Kidney epithelial cell (primary cell): ENCODE data around the gene CYP4B1. TPM values are rescaled to one million over a fixed set of nuclear protein-coding genes. Genes with fewer than 3 reads are reported as not detected.
"Not testable (repeated sequence)": the region's sequence is repeated elsewhere in the genome, so short reads cannot be mapped to it uniquely, and the experiment has no call there.

ENCODE experiments used
- DNase-seq: peaks from one replicate; pipeline ENCODE4 v3.0.0-alpha.2; 2010; ENCODE audit warnings: low read depth
- H3K27me3 ChIP-seq: 2 replicates; pipeline ENCODE4 v1.6.0; 2011; ENCODE audit warnings: low read length; ENCODE audit not compliant: control insufficient read depth, insufficient read depth
- H3K36me3 ChIP-seq: 2 replicates; pipeline ENCODE4 v1.5.1; 2011; ENCODE audit warnings: low read length; ENCODE audit not compliant: control insufficient read depth, insufficient read depth
- H3K4me3 ChIP-seq: 2 replicates; pipeline ENCODE4 v1.5.1; 2011; ENCODE audit warnings: low read depth, mild to moderate bottlenecking, control low read depth, low read length
- total RNA-seq: library from RNA; depleted of rRNA; stranded (reverse); fragments of >200 nt; gene quantifications from 2 replicates; pipeline ENCODE4 v1.2.3, GENCODE V29; 2015
- TF ChIP-seq, protein P1 (sequence below): IDR thresholded peaks from 2 replicates; pipeline ENCODE4 v1.5.1; 2011; ENCODE audit warnings: mild to moderate bottlenecking, moderate library complexity, low read length, control low read depth, inconsistent platforms; ENCODE audit not compliant: insufficient read depth, poor library complexity, severe bottlenecking

CYP4B1 gene
- total RNA-seq = not detected in 2 replicates

DNA sequence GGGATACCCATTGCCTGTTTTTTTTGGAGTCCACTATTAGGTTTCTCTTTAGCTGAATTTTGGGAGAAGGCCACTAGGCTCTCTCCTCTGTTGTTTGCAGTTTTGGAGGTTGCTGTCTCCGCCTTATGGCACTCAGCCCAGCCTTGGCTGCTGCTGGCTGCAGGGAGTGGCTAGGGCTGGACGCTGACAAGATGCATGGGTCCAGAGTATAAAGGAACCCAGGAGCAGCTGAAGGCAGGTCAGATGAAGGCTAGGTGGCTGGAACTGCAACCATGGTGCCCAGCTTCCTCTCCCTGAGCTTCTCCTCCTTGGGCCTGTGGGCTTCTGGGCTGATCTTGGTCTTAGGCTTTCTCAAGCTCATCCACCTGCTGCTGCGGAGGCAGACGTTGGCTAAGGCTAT lies at the start of gene CYP4B1:
CYP4B1 (plus strand) TSS at position 237 of the 400 bp plus-strand sequence; CDS start at position 273, 36 bp downstream.
- TF ChIP-seq, protein P1, sequence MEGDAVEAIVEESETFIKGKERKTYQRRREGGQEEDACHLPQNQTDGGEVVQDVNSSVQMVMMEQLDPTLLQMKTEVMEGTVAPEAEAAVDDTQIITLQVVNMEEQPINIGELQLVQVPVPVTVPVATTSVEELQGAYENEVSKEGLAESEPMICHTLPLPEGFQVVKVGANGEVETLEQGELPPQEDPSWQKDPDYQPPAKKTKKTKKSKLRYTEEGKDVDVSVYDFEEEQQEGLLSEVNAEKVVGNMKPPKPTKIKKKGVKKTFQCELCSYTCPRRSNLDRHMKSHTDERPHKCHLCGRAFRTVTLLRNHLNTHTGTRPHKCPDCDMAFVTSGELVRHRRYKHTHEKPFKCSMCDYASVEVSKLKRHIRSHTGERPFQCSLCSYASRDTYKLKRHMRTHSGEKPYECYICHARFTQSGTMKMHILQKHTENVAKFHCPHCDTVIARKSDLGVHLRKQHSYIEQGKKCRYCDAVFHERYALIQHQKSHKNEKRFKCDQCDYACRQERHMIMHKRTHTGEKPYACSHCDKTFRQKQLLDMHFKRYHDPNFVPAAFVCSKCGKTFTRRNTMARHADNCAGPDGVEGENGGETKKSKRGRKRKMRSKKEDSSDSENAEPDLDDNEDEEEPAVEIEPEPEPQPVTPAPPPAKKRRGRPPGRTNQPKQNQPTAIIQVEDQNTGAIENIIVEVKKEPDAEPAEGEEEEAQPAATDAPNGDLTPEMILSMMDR = no peak
- Histone ChIP-seq H3K27me3 (no peaks in the 10 kb centered on the region), H3K36me3 (no peaks in the 10 kb centered on the region), H3K4me3 (no peak within 1 kb of the TSS)
- DNase-seq = no peak

DNA sequence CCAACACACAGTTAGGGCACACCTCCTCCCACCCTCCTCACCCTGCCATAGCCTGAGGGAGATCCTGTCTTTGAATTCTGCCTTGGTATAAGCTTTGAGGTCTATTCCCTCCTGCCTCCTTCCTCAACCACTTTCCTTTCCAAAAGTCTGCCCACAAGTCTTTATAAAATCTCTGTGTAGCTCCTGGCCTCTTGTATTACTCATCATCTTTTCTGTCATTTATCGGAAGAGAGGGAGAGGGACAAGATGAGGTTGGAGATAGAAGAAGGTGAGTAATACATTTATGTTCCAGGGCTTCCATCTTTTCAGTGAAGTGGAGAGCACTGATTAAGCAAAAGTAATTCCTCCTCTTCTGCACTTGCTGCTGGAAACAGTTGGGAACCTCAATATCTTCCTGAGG lies 49.4 kb upstream of the CYP4B1 start:
- no peak overlapping the region for H3K4me3 ChIP-seq
- TF ChIP-seq, protein P1 = no peak
- no peaks in the 10 kb centered on the region for H3K36me3 ChIP-seq
- peaks cover 2% of the 10 kb centered on the region for H3K27me3 ChIP-seq
- DNase-seq = no peak

DNA sequence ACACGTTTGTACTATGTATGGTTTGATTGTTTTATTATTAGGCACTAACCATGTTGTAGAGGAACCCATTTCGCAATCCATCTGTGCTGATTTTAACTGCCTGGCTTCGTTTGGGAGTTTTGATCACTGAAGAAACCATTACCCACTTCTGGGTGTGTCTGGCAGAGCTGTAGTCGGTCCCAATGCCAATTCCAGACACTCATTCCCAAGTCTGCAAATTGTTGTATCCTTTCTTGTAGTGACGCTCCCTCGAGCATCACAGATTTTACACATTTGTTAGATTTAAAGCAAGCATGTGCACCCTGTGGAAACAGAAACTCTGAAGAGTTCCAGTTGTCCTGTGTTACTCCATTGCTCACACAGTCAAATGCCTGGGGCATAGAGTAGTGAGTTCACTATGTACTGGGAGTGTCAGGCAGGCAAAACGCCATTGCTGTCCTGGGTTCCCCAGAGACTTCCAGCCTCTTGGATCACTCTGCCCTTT lies 48.9 kb upstream of the CYP4B1 start:
- H3K4me3 ChIP-seq = no peak overlapping the region
- peaks cover 2% of the 10 kb centered on the region for H3K27me3 ChIP-seq
- TF ChIP-seq, protein P1 = no peak
- no peak for DNase-seq
- no peaks in the 10 kb centered on the region for H3K36me3 ChIP-seq

DNA sequence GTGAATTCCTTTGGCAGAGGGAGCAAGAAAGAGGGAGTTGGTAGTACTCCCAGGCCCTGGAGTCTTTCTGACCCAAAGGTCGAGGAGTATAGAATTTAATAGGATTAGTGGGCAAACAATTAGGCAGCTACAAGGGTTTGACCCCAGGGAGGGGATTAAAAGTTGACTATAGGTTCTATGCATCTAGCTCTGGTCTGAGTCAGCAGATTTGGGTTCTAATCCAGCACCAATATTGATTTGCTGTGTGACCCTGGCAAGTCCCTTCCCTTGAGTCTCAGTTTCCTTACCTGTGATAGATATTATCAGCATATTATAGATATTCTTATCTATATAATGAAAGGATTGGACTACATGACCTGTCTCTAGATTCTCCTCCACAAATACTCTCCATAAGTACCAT lies 44.9 kb upstream of the CYP4B1 start:
- H3K4me3 ChIP-seq = no peak overlapping the region
- no peak for DNase-seq
- no peaks in the 10 kb centered on the region for H3K27me3 ChIP-seq
- TF ChIP-seq, protein P1 = no peak
- H3K36me3 ChIP-seq = no peaks in the 10 kb centered on the region

DNA sequence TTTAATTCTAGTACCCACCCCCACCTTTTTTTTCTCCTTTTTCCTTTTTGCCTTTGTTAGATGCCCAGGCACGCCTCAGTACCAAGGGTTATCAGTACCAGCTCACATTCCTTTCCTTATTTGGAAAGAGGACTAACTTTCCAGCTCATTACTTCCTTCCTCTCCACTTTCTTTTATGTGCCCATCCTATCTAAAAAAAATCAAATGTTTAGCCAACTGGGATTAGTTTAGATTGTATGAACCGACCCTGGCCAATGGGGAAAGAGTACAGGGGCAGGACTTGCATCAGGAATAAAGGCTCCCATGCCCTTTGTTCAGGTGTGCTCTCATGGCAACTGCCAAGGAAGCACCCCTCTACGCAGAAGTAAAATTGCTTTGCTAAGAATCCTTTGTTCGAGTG lies 44.1 kb upstream of the CYP4B1 start:
- not testable (repeated sequence) for DNase-seq

DNA sequence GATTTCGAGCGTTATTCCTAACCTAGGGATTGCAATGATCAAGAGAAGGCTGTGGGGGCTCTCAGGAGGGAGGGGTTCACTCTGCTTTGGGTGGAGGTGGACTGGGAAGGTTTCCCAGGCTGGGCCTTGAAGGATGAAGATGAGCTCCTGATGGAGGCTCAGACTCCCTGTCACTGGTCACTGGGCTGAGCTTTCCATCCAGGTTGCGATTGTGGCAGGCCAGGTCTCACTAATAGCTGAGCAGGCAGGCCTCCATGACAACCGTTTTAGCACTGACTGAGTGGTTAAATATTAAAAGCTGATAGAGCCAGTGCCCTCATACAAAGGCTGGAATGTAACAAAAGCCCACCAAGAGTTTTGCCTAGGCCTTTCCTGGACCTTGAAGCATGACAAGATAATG lies 43.7 kb upstream of the CYP4B1 start:
- DNase-seq = no peak
- H3K36me3 ChIP-seq = no peaks in the 10 kb centered on the region
- no peaks in the 10 kb centered on the region for H3K27me3 ChIP-seq
- TF ChIP-seq, protein P1 = no peak
- H3K4me3 ChIP-seq = no peak overlapping the region

More for the DNA sequence above, 44.1 kb upstream of the CYP4B1 start:
- H3K36me3 ChIP-seq, H3K27me3 ChIP-seq, H3K4me3 ChIP-seq: not testable (repeated sequence)
